WTC11 (cell line): Measurements from ENCODE around the gene ATCAY.

Source experiments
- CTCF ChIP-seq: fragments of 200-600 bp; IDR thresholded peaks from 2 replicates; pipeline ENCODE4 v1.8.0; 2022; ENCODE audit warnings: antibody characterized with exemption
- NR2C2 ChIP-seq: sonication (generic); formaldehyde crosslinking; IDR thresholded peaks from 2 replicates; pipeline ENCODE4 v1.8.0; 2022; ENCODE audit warnings: mild to moderate bottlenecking, missing genetic modification reagents
- TF ChIP-seq, protein P1 (sequence below): fragments of 250-450 bp; sonication (Bioruptor Pico); IDR thresholded peaks from 2 replicates; pipeline ENCODE4 v1.8.0; 2021; ENCODE audit warnings: mild to moderate bottlenecking
- TF ChIP-seq, protein P2 (sequence below): sonication (generic); formaldehyde crosslinking; IDR thresholded peaks from 2 replicates; pipeline ENCODE4 v1.8.1; 2023; ENCODE audit warnings: mild to moderate bottlenecking, missing genetic modification reagents, moderate library complexity

DNA sequence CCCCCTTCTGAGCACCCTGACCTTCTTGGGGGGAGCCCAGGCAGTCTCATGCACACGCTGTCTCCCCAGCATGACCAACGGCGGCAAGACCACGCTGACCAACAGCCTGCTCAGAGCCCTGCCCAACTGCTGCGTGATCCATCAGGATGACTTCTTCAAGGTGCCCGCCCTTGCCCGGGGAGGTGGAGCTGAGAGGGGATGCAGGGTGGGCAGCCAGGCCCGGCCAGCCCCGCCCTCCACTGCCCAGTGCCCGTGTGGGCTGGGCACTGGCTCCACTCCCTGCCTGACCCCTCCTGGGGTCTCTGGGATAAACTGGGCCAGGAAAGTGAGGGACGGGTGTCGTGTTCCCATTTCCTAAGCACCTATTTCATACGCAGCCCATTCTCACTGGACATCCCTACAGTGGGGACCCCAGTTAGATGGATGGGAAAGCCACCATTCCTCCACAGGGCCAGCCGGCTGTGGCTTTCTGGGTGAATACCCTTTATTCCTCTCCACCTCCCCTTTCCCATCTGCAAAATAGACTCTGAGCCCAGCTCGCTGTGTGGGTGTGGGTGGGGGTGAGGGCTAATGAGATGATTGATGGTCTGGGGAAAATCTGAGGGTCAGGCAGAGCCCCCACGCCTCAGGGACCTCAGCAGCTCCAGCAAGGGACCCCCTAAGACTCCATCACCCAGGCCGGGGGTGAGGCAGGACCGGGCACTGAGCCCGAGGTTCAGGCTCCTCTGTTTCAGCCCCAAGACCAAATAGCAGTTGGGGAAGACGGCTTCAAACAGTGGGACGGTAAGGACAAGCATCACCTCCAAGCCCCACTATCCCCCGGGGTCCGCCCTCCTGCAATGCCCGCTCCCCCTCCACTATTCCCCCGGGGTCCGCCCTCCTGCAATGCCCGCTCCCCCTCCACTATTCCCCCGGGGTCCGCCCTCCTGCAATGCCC is 56.3 kb downstream of the ATCAY start:
- TF ChIP-seq CTCF (no peak), NR2C2 (CRISPR knock-in tag) (no peak)
- TF ChIP-seq, protein P1, sequence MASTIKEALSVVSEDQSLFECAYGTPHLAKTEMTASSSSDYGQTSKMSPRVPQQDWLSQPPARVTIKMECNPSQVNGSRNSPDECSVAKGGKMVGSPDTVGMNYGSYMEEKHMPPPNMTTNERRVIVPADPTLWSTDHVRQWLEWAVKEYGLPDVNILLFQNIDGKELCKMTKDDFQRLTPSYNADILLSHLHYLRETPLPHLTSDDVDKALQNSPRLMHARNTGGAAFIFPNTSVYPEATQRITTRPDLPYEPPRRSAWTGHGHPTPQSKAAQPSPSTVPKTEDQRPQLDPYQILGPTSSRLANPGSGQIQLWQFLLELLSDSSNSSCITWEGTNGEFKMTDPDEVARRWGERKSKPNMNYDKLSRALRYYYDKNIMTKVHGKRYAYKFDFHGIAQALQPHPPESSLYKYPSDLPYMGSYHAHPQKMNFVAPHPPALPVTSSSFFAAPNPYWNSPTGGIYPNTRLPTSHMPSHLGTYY (CRISPR knock-in tag) = no peak
- TF ChIP-seq, protein P2, sequence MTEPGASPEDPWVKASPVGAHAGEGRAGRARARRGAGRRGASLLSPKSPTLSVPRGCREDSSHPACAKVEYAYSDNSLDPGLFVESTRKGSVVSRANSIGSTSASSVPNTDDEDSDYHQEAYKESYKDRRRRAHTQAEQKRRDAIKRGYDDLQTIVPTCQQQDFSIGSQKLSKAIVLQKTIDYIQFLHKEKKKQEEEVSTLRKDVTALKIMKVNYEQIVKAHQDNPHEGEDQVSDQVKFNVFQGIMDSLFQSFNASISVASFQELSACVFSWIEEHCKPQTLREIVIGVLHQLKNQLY (CRISPR knock-in tag) = no peak
